GM21786 (cell line): ENCODE results near the gene MINDY4B.

Experiments used
- ATAC-seq: cut with Tn5 transposase; IDR thresholded peaks from one replicate; pipeline ENCODE4 v1.9.1; 2021; ENCODE audit not compliant: unreplicated experiment

MINDY4B gene

DNA sequence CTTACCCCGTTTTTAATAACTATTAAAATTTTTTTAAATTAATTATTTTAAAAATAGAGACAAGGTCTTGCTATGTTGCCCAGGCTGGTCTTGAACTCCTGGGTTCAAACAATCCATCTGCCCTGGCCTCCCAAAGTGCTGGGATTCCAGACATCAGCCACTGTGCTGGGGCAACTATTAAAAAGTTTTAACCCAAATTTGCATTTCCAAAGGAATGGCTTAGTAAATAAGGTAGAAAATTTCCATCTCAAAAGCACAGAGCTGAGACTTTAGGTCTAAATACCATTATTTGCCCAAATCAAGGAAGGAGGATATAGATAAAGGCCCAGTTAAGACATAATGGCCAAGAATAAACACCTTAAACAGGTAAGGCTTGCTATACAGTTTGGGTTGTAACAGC, 56.4 kb downstream of the MINDY4B start:
- no peak for ATAC-seq

DNA sequence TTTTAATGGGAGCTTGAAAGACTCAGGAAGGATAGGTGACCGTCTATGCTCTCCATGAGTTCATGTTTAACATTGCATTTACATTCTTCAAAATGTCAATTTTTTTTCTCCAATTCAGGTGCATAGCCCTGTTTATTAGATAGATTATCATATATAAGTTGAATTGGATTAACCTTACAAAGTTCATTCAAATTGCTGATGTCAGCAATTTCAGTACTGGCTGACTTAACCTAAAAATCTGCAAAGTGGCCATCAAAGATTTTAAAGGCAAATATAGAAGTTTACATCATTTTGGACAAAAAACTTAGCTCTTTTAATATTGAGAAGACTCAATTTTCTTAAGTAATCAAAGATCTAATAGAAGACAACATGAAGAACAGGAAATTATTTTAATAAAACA, 57.8 kb downstream of the MINDY4B start:
- ATAC-seq, result no peak

DNA sequence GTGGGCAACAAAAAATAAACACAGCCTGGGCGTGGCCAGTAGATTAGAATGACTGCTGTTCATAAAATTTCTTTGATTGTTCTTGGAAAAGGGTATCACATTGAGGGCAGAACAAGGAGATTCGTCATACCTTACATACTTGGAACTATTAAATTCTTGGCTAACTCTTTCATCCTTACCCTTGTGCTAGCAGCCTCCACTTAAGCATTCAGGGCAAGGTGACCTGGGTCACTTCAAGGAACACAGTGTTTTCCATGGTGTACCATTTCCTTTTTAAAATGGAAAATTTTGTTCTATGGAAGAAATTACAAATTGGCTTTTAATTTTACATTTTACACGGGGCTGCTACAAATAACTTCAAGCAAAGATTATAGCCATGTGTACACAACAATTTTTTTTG, 60.8 kb downstream of the MINDY4B start:
- ATAC-seq, result no peak

DNA sequence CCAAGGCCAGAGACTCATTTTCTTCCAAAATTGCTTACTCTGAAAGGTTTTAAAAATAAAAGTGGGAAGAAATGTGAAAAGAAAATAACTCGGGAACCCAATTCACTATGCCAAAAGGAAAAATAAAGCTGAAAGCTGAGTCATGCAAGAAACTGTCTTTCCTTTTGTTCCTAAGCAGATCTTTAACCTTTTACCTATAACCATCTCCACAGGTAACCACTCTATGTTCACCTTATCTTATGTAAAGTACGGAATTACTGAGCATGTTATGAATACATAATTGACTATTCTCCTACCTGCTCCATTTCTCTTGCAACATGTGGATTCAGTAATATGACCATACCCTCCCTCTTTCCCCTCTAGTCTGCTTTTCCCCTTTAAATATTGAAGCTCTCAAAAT, 62.0 kb downstream of the MINDY4B start:
- ATAC-seq, result no peak

DNA sequence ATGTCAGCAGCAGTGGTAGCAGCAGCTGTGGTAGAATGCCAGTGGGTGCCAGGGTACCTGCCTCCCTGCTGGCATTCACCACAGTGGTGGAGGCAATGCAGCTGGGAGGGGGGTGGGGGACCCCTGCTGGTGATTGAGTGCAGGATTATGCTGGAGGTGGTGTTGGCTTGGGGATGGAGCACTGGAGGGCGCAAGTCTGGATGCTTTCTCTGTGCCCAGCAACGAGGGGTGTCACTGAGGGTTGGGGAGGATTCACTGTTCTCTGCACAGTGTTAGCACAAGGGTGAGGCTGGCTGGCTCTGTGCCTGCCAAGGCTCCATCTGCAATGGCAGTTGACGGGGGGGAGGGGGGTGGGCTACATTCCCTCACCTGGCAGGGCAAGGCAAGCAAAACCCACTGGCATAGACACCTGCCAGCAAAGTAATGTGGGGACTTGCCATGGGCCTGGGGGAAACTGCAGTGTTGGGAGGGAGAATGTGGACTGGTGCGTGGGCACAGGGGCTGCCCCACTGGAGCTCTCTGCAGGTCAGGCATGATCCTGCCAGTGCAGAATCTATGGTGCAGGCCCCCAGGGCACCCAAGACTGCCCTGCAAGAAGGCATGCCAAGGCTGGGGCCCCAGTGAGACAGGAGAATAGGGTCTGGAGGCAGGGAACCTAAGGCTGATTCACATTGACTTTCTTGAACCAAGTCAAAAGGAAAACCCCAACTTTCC, 64.3 kb downstream of the MINDY4B start:
- no peak for ATAC-seq

DNA sequence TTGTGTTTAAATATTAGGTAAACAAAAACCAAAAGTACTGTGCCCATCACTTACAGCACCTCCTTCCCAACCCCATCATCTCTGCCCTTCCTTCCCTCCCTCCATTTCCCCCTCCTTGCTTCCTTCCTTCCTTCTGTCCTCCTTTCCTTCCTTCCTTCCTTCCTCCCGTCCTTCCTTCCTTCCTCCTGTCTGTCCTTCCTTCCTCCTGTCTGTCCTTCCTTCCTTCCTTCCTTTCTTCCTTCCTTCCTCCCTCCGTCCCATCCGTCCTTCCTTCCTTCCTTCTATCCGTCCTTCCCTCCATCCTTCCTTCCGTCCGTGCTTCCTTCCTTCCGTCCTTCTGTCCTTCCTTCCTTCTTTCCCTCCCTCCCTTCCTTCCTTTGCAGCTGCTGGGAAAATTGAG, 74.5 kb downstream of the MINDY4B start:
- no peak for ATAC-seq

DNA sequence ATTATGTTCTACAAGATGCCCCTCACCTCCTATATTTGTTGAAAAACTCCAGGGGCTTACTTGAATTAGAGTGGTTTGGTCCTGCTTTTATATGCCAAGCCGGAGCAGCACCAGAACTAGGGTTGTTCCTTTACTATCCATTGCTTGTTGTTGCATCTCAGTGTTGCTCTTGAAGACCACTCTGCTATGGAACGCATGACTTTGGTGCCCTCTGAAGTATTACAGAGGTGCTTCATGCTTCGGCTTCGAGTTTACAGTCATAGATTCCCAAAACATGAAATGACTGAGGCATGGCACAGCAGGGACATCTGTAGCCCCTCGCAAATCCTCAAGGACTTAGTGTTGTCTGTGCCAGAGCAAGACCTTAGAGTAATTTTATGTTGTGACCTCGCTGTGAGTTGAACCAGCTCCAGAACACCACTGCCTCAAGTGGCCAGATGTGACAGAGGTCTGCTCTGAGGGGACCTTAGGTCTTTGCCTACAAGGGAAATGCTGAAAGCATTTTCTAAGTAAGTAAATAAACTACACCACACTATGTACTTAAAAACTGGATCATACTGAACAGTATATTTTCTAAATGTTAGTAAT, 75.1 kb downstream of the MINDY4B start:
- peak; percentile 65 for ATAC-seq

DNA sequence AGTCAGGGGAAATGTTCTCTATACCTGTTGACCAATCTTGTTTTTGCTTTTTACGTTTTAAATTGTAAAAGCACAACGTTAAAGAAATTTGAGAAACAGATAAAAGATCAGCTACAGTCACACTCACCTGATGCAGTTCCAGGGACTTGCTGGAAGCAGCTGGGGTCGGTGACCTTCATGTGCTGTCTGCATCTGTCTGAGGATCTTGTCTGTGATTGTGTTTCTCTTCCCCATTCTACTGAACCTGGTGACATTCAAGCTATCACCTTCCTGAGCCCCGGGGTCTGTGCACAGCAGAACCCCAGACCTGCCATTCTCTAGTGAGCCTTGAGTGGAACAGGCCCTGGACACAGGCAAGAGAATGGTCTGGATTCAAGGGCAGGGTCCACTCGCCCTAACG, 75.8 kb downstream of the MINDY4B start:
- ATAC-seq, result no peak

DNA sequence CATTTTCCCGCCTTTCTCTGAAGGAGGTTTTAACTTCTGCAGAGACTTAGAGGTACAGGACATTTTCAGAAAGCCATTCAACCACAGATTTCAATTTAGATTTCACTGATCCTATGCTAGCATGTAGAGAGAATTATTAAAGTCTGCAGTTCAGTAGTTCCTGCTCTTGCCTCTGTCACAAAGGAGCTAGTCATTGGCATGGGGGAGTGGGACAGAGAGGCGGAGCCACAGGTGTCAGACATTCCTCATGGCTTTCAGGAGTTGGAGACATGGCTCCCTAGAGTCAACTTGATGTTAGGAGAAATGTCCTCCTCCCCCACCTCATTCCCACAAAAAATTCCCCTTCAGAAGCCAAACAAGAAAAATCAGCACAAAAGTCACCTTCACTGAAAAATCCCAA, 76.2 kb downstream of the MINDY4B start:
- no peak for ATAC-seq

DNA sequence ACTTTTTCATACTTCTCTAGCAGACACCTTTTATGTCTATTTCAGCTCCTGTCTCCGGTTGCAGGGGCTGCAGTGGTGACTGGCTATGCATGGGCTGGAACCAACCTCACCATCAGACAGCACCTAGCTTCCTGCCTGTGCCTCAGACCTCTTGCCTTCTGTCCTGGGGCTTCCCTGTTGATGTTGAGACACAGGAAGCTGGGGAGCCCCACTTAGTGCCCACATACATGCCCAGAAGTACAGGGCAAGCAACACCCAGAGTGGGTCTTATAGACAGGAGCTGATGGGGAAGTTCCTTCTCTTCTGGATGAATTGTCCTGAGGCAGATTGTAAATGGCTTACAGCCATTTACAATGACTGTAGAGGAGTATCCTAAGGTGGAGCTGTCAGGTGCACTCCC, 77.0 kb downstream of the MINDY4B start:
- no peak for ATAC-seq

DNA sequence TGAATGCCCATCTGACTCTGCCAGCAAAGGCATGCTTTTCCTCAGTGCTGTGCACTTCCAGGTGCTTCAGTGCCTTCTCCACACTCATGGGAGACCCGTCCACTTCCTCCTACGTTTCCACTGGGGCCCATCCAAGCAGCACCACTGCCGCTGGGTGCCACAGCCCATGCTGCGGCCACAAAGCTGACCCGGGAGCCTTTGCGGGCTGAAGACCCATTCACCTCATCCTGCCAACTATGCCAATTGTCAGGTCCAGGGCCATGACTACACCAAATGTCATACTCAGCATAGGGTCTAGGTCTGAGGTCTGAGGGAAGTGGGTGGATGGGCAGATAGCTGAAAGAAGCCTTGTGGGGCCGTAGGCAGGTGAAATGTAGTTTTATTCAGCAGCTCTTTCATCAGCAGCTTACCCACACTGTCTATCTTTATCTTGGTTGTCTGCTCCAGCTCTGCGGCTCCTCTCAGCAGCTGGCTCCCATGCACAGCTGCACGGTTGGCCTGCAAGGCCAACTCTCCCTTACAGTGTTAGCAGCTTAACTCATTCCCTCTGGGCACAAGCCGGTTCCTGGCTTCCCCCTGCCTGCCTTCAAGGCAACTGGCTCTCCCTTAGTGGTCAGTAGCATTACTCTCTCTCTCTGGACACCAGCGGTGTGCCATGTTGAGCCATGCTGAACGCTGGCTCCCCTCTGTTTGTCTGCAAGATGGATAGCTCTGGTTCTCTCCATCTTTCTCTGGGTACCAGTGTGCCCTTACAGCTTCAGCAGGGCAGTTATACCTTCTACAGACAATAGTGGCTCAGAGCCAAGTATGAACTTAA, 78.6 kb downstream of the MINDY4B start:
- no peak for ATAC-seq

DNA sequence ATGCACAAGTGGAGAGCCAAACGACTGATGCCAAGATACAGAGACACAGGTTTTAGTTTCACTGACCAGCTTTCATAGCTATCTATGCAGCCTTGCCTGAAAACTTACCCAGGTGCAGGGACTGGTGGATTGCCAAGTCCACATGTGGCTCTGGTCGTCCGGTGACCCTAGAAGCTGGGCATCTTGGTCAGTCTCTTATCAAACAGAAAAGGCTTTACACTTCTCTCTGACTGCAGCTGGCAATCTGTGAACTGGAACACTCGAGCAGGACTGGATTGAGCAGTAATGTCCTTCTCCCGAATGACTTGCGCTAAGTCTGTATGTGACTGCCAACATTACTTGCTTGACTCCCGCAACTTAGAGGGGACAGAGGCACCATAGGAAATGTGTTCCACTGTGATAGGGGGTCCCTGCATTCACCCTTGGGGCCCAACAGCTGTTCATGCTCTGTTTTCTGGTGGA, 79.3 kb downstream of the MINDY4B start:
- ATAC-seq, result no peak

DNA sequence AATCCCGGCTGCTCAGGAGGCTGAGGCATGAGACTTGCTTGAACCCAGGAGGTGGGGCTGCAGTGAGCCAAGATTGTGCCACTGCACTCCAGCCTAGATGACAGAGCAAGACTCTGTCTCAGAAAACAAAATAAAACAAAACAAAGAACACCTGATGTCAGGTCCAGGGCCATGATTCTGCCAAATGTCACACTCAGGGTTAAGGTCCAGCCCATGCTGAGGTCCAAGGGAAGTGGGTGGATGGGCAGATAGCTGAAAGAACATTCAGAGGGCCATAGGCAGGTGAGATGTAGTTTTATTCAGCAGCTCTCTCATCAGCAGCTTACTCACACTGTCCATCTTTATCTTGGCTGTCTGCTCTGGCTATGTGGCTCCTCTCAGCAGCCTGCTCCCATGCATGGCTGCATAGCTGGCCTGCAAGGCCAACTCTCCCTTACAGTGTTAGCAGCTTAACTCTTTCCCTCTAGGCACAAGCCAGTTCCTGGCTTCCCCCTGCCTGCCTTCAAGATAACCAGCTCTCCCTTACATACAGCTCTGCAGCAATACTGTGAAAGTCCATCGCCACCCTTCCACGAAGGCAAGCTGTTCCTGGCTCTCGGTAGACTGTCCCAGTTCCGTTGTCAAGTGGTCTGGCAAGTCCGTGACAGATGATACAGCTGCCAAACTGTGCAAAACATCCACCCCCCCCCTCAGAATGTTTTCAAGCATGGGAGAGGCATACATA, 79.9 kb downstream of the MINDY4B start:
- no peak for ATAC-seq

DNA sequence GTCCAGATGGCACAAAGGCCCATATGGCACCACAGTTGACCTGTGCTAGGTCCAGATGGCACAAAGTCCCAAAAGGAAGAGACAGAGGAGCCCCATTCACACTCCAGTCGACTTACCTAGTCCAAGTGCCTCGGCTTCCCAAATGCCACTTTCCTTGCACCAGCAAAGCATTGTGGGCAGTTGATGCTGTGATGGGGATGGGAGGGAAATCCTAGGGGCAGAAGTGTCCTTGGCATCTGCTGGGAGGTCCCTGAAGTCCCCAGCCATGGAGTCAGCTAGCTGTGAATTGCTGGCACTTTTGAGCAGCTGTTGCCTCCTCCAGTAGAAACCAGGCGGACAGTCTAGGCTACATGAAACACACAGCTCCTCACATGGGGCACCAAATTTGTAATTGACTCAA, 82.0 kb downstream of the MINDY4B start:
- ATAC-seq, result no peak

DNA sequence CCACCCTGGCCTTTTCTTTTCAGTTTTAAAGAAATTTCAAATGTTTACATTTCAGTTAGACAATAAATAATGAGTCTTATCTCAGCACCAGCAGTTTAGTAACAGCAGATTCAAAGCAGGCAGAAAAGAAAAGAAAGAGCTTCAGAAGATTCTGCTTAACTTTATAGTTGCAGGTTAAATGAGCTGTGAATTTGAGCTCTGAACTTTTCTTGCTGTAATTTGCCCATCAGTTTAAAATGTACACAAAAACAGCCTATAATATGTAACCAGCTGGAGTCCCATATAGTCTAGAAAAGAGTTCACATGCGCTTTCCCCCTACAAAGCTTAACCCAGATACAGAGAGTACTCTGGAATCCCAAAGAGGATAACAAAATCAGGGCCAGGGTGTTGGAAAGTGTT, 82.6 kb downstream of the MINDY4B start:
- ATAC-seq, result no peak
